Cardiac fibroblast (primary cell): ENCODE results near the gene PYDC1.

Experiments used
- DNase-seq, 2 donors: peaks; one replicate each; pipeline versions ENCODE4 v3.0.0 to v3.0.0-alpha.2; 2010; ENCODE audit warnings: low read depth in 2 of 2
- H3K4me3 ChIP-seq, 2 donors: replicated peaks in 1 of 2; 1 replicate in 1 of 2; 2 replicates in 1 of 2; pipeline ENCODE4 v1.5.1; 2011; ENCODE audit warnings: low read depth in 2 of 2, low read length in 2 of 2, mild to moderate bottlenecking in 2 of 2, moderate library complexity in 1 of 2
- CTCF ChIP-seq: IDR thresholded peaks from one replicate; pipeline ENCODE4 v1.5.1; 2011; ENCODE audit warnings: low read depth, mild to moderate bottlenecking, low read length, inconsistent platforms

PYDC1 gene

GRCh38 chr16:31192856-31193642, 23.9 kb downstream of the PYDC1 start:
- no peak overlapping the region for H3K4me3 ChIP-seq
- DNase-seq: no peak
- no peak for TF ChIP-seq CTCF

- no peak overlapping the region for H3K4me3 ChIP-seq
- TF ChIP-seq CTCF: no peak
Observed at GRCh38 chr16:31191697-31192428, 25.1 kb downstream of the PYDC1 start.

DNA sequence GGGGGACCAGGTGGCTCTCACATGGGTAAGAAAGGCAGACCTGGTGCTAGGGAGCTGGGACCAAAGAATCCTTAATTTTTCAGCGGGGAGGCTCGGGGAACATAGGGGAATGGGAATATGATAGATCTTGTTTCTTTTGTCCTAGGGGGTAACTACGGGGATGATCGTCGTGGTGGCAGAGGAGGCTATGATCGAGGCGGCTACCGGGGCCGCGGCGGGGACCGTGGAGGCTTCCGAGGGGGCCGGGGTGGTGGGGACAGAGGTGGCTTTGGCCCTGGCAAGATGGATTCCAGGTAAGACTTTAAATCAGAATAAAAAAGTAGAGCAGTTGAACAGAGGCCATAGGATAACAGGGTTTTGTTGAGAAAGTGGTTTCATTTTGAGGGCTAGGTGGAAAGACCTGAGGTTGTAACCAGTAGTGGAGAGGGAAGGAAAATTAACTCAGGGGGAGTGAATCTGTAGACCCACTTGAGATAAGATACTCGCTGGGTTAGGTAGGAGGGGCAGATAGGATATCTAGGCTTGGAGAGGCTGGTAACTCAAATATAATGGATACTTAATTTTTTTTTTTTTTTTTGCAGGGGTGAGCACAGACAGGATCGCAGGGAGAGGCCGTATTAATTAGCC, 26.0 kb downstream of the PYDC1 start:
- no peak for TF ChIP-seq CTCF
- no peak overlapping the region for H3K4me3 ChIP-seq
- DNase-seq: no peak

More at GRCh38 chr16:31191697-31192428, 25.1 kb downstream of the PYDC1 start:
- DNase-seq: no peak

DNA sequence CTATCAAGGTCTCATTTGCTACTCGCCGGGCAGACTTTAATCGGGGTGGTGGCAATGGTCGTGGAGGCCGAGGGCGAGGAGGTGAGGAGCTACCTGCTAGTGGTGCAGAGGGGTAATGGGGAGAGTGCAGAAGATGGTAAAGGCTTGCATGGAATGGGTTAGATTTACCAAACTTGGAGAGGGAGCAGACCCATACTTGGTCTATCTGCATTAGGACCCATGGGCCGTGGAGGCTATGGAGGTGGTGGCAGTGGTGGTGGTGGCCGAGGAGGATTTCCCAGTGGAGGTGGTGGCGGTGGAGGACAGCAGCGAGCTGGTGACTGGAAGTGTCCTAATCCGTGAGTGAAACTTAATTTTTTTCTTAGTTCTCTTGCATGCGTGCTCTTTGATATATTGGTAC, 26.9 kb downstream of the PYDC1 start:
- no peak for TF ChIP-seq CTCF
- no peak overlapping the region for H3K4me3 ChIP-seq
- no peak for DNase-seq

DNA sequence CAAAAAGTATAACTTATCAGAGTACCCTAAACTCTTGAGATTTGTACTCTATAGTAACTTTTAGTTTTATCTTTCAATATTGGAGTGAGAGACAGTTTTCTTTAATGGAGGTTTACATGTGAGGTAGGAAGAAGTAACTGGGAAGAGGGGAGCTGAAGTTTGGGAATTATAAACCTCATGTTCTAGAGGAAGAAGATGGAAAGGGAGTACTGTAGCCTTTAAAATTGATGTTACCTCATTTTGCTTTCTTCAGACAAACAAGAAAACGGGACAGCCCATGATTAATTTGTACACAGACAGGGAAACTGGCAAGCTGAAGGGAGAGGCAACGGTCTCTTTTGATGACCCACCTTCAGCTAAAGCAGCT, 27.5 kb downstream of the PYDC1 start:
- H3K4me3 ChIP-seq: no peak overlapping the region
- DNase-seq: no peak
- TF ChIP-seq CTCF: no peak

DNA sequence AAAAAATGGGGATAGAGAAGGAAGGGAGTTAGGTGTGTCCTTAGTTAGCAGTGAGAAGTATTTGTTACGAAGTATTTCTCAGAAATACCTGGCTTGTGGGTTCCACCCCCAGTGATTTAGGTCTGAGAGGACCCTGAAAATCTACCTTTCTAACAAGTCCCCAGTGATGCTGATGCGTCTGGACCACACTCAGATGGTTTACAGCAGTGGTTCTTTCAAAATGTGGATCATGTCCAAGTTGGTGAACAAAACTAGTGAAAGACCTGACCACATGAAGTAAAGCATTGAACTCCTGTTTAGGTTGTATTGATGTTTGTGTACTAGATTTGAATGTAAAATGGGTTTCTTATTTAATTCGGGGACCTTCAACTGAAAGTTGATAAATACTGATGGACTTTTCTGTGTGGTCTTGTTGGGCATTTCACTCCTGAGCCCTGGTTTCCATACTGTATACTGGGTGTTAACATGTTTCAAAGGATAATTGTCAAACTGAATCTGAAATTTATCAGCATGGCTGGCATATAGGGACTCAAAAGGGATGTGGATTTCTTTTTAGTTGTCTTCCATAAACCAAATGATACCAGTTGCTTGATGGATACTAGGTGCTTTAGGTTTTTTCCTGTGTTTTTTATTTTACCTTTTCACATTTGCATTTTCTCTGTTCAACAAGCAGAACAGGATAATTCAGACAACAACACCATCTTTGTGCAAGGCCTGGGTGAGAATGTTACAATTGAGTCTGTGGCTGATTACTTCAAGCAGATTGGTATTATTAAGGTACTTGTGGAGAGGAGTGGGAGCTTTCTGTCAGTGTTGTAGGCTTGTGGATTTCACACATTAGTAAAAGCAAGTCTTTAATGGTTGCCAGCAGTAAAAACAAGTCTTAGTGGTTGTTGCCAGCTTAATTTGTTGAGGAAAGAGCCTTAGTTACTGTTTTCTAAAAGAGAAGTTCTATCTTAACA, 28.2 kb downstream of the PYDC1 start:
- no peak for DNase-seq
- no peak overlapping the region for H3K4me3 ChIP-seq
- no peak for TF ChIP-seq CTCF
